Left hindlimb (tissue), 1 donor: ENCODE results near the gene PANX2.
A peak's percentile ranks its signal among the peaks of the same experiment; 100 is the strongest.
"Not testable (repeated sequence)": the region's sequence is repeated elsewhere in the genome, so short reads cannot be mapped to it uniquely, and the experiment has no call there.

Experiments used
- DNase-seq: peaks from one replicate; pipeline ENCODE4 v3.0.0-alpha.2; 2018

PANX2 gene, protein sequence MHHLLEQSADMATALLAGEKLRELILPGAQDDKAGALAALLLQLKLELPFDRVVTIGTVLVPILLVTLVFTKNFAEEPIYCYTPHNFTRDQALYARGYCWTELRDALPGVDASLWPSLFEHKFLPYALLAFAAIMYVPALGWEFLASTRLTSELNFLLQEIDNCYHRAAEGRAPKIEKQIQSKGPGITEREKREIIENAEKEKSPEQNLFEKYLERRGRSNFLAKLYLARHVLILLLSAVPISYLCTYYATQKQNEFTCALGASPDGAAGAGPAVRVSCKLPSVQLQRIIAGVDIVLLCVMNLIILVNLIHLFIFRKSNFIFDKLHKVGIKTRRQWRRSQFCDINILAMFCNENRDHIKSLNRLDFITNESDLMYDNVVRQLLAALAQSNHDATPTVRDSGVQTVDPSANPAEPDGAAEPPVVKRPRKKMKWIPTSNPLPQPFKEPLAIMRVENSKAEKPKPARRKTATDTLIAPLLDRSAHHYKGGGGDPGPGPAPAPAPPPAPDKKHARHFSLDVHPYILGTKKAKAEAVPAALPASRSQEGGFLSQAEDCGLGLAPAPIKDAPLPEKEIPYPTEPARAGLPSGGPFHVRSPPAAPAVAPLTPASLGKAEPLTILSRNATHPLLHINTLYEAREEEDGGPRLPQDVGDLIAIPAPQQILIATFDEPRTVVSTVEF

GRCh38 chr22:50170453-50171318 lies at the start of gene PANX2:
TSS of gene PANX2 (plus strand) at chr22:50170731. CDS start at chr22:50170731, 0 bp downstream.
- no peak for DNase-seq

DNA sequence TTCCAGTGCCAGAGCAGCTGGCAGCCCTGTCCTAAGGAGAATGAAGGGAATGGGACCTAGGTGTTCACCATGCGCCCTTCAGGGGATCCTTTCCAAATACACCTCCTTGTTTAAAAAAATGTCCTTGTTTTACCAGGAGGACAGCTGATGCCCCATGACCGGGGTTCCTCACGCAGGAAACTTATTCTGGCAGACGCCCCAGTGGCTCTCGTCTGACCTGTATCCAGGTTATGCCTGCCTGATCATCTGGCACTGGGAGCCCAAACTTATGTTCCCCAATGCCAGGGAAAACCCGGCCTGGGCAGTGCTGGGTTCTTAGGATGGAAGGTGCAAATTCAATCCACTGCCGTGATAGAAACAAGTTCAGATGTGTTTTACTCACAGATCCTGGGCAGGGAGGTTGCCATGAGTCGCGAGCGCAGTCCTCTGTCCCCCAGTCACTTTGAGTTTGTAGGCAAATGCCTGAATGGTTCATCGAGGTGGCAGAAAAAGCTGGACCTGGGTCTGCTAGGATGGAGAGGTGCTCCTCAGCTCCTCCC lies 49.3 kb upstream of the PANX2 start:
- DNase-seq, result no peak

- no peak for DNase-seq
Observed at GRCh38 chr22:50123119-50123518, 47.4 kb upstream of the PANX2 start.

DNA sequence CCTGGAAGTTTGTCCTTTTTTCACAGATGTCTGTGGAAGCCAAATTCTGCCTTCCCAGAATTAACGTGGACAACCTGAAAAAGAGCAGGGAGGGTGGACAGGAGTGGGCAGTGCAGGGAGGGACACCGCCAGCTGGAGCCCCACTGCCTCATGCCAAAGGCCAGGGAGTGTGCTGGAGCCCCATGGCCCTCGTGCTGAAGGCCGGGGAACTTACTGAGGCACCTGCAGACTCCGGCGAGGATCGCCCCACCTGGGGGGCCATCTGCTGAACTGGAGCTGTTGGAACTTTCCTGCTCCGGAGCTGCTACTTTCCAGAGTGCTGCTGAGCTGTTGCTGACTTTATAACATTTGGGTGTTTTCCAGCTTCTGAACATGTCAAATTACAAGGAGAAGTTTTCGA lies 45.5 kb upstream of the PANX2 start:
- DNase-seq, result no peak

DNA sequence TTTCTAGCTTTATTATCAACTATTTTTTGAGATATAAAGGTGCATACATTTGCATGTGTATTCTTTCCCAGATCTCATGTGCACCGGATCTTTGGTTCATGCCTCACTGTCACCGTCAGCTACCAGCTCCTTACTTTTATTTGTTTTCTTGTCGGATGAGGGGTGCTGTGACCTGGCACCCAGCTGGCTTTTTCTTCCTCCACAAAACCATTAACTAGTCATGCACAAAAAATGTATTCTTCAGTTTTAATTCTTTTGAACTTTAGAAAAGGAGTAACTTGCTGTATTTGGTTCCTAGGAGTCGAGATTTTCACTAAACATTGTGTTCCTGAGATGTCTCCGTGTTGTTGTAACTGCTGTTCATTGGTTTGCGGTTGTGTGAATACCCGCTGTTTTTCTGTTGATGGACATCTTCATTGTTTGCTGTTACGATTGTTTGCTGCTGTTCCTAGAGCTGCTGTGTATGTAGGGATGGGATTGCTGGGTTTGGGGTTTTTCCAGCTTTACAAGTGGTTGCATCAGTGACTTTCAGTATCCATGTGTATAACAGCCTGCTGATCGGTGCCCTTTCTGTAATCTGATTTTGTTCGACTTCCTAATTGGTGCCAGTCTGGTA lies 41.3 kb upstream of the PANX2 start:
- no peak for DNase-seq

- no peak for DNase-seq
Observed at GRCh38 chr22:50131894-50132293, 38.6 kb upstream of the PANX2 start.

DNA sequence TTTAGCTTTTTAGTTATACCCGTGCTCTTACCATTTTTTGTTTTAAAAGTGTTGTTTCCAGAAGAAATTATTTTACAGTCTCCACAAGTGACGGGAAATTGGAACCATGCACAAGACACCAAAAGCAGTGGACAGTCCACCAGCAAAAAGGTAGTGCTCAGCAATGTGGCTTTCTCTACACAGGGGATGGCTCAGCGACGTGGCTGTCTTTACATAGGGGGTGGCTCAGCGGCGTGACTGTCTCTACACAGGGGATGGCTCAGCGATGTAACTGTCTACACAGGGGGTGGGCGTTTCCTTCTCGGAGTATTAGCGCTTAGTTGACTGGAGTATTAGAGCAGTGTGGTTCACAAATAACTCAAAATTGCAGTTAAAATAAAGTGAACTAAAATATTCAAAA lies 36.0 kb upstream of the PANX2 start:
- no peak for DNase-seq

DNA sequence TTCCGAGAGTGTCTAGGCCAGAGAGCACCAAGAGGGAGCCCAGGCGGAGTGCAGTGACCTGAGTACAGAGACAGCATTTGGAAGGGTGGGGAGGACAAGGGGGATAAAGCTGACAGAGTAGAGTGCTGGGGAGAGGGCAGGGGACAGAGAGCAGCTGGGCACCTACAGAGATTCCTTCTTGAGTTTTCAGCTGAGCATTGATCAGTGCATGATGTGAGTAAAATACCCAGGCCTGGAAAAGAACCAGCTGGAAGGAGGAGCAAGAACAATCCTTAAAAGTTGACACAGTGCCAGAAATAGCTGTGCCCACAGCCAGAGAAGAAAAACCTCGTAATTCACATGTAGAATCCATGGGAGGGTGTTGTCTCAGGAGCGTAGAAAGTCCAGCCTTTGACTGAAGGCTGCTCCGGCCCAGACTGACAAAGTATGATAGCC lies 33.9 kb upstream of the PANX2 start:
- no peak for DNase-seq

- not testable (repeated sequence) for DNase-seq
Observed at GRCh38 chr22:50137277-50137676, 33.3 kb upstream of the PANX2 start.

GRCh38 chr22:50138041-50138440 lies 32.5 kb upstream of the PANX2 start:
- no peak for DNase-seq

- DNase-seq, result no peak
Observed at GRCh38 chr22:50138988-50139387, 31.5 kb upstream of the PANX2 start.

DNA sequence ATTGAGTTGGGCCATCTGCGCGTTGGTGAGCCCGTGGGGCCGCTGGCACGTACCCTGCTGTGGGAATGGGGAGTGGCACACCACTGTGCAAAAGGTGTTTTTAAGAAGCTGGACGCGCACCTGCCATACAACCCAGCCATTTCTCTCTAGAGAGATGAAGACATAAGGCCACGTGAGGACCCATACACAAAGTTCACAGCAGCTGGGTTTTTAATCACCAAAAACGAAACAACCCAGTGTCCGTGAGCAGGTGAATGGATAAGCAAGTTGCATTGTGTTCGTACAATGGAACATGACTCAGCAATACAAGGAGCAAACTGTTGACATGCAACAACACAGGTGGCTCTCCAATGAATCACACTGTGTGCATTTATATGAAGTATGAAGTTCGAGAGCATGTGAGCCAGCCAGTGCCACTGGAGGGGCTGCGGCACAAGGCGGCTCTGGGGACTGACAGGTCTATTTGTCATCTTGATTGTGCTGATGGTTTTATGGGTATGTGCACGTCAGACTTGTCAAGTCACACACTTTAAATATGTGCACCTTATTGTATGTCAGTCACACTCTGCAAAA lies 30.6 kb upstream of the PANX2 start:
- DNase-seq, result no peak

- no peak for DNase-seq
Observed at GRCh38 chr22:50140615-50141014, 29.9 kb upstream of the PANX2 start.

DNA sequence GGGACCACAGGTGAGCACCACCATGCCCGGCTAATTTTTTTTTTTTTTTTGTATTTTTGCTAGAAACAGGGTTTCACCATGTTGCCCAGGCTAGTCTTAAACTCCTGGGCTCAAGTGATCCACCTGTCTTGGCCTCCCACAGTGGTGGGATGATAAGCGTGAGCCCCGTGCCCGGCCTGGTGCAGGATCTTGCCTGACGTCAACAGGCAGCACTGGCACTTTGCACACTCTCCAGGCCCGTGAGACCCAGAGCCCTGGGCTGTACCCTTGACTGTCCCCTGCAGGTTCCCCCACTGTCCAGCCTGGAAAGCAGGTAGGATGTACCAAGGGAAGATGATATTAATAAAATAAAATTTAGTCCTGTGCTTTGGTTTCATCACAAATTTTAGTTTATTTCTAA lies 29.1 kb upstream of the PANX2 start:
- DNase-seq, result no peak

- no peak for DNase-seq
Observed at GRCh38 chr22:50141891-50142363, 28.6 kb upstream of the PANX2 start.

DNA sequence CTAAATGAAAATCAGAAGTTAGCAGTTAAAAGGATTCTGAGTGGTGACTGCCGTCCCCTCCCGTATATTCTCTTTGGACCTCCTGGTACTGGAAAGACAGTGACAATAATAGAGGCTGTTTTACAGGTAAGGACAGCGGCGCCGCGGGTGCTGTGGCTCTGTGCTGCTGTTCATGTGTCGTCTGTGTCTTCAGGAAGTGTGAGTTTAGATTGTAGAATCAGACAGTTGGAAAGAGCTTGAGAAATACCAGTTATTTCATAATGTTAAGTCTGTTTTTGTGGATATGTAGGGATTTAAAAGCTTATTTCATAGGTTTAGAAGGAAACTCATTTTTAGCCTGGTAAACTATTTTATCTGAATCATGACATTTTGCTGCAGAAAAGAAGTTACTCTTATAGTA lies 27.4 kb upstream of the PANX2 start:
- DNase-seq, result no peak

DNA sequence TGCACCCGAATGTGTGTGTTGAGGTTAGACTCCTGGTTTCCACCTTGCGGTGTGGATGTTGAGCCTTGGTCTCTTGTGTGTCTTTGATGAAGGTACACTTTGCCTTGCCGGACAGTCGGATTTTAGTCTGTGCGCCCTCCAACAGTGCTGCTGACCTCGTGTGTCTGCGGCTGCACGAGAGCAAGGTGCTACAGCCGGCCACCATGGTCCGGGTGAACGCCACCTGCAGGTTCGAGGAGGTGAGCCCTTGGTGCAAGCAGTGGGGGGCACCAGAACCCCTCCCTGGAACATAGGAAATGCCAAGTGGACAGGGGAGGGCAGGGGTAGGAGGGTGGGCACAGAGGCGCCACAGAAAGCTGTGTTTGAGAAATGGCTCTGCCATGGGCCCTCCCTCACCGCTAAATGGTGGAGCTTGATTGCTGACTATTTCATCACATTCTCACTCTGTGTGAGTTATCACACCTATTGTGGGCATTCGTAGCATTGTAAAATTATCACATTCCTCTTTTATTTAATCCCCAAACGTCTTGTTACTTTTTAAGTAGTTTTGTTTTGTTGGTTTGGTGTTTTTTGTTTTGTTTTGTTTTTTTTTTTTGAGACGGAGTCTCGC lies 26.4 kb upstream of the PANX2 start:
- DNase-seq, result no peak

DNA sequence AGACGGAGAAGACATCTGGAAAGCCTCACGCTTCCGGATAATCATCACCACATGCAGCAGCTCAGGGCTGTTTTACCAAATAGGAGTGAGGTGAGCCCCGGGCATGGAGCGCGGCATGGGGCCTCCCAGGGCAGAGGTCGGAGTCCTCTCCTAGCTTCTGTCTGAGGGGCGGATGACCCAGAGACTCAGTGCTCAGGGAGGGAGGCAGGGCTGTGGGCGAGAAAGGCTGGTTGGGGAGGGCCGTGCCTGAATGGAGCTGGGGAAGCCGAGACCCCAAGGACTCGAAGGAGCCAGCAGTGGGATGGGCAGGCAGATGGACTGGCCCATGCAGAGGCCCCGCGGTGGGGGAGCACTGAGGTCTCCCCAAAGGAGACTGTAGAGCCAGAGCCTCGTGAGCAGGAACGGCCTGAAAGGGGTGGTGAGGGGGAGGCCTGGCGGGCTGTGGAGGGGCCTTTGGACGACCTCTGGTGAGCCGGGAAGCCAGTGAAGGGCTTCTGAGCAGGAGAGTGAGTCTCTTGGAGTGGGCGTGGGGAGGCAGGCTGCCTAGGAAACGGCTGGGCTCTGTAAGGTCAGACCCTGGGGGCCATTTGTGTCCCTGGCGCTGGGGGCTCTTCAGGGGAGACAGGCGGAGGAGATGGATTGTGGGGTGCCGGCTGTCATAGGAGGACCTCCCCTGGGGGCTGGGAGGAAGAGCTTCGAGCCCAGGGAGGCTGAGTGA lies 24.7 kb upstream of the PANX2 start:
- DNase-seq, result peak; percentile 54

GRCh38 chr22:50146439-50147238 lies 23.9 kb upstream of the PANX2 start:
- peak; percentile 75 for DNase-seq
